ENCODE results near the gene MRPS21. TPM values are rescaled to one million over a fixed set of nuclear protein-coding genes. Genes with fewer than 3 reads are reported as not detected.

Gene MRPS21
- total RNA-seq = 10 to 100 TPM; 69.6 to 72.9 TPM

GRCh38 chr1:150293433-150294253, at the start of gene MRPS21:
Gene MRPS21 (plus strand): TSS chr1:150293861. CDS start chr1:150294367, 506 bp downstream.
- Mint-ChIP-seq H3K27ac (peak within 1 kb of the TSS; percentile 90), H3K27me3 (no peaks in the 10 kb centered on the region), H3K4me3 (peak within 1 kb of the TSS; percentile 96), H3K9me3 (no peaks in the 10 kb centered on the region), H3K4me1 (peaks cover 35% of the 10 kb centered on the region), H3K36me3 (ENCODE audit: low read depth) (peaks cover 24% of the 10 kb centered on the region)
- DNase-seq = peak; percentile 92
- CTCF ChIA-PET = no interaction called here
- POLR2A ChIA-PET = no interaction called here

GRCh38 chr1:150249936-150250335, 43.7 kb upstream of the MRPS21 start:
- no peaks in the 10 kb centered on the region for H3K9me3 Mint-ChIP-seq
- CTCF ChIA-PET = interaction anchor here (1.9 kb wide), 1 partner anchor 11 kb away, joined by 6 read pairs; no protein-coding TSS in a partner anchor
- DNase-seq = no peak
- peaks cover 18% of the 10 kb centered on the region for H3K27me3 Mint-ChIP-seq
- H3K27ac Mint-ChIP-seq = no peak overlapping the region
- H3K36me3 Mint-ChIP-seq (ENCODE audit: low read depth) = no peaks in the 10 kb centered on the region
- no peaks in the 10 kb centered on the region for H3K4me1 Mint-ChIP-seq
- POLR2A ChIA-PET = no interaction called here
- no peak overlapping the region for H3K4me3 Mint-ChIP-seq

GRCh38 chr1:150256198-150256553, 37.5 kb upstream of the MRPS21 start:
- peaks cover 13% of the 10 kb centered on the region for H3K4me1 Mint-ChIP-seq
- no peak for DNase-seq
- H3K4me3 Mint-ChIP-seq = peak overlapping the region; percentile 44
- POLR2A ChIA-PET = no interaction called here
- H3K27me3 Mint-ChIP-seq = peaks cover 51% of the 10 kb centered on the region
- CTCF ChIA-PET = interaction anchor here (0.5 to 4.7 kb wide), 27 partner anchors 10 to 899 kb away, joined by 3 to 18 read pairs (median 4); partner anchors contain the start of genes APH1A and C1orf54
- no peaks in the 10 kb centered on the region for H3K9me3 Mint-ChIP-seq
- no peaks in the 10 kb centered on the region for H3K36me3 Mint-ChIP-seq (ENCODE audit: low read depth)
- H3K27ac Mint-ChIP-seq = no peak overlapping the region

- no peak overlapping the region for H3K4me3 Mint-ChIP-seq
- DNase-seq = no peak
- CTCF ChIA-PET = interaction anchor here (0.5 to 4.7 kb wide), 26 partner anchors 9 to 899 kb away, joined by 3 to 18 read pairs (median 4); partner anchors contain the start of genes APH1A and C1orf54
- POLR2A ChIA-PET = no interaction called here
- H3K9me3 Mint-ChIP-seq = no peaks in the 10 kb centered on the region
- H3K27ac Mint-ChIP-seq = no peak overlapping the region
- no peaks in the 10 kb centered on the region for H3K36me3 Mint-ChIP-seq (ENCODE audit: low read depth)
- peaks cover 50% of the 10 kb centered on the region for H3K27me3 Mint-ChIP-seq
- H3K4me1 Mint-ChIP-seq = peaks cover 13% of the 10 kb centered on the region
These were observed 36.9 kb upstream of the MRPS21 start for GRCh38 chr1:150256554-150257341.

GRCh38 chr1:150257624-150258585, 35.8 kb upstream of the MRPS21 start, which contains the start of gene CA14:
Gene CA14 (plus strand): TSS chr1:150257774. CDS start chr1:150258129, 355 bp downstream.
- Mint-ChIP-seq H3K4me3 (no peak within 1 kb of the TSS), H3K27ac (no peak within 1 kb of the TSS), H3K4me1 (peaks cover 13% of the 10 kb centered on the region), H3K27me3 (peaks cover 48% of the 10 kb centered on the region), H3K9me3 (no peaks in the 10 kb centered on the region), H3K36me3 (ENCODE audit: low read depth) (no peaks in the 10 kb centered on the region)
- DNase-seq = no peak
- ChIA-PET CTCF (interaction anchor here (0.6 to 4.7 kb wide), 6 partner anchors 12 to 302 kb away, joined by 3 to 18 read pairs (median 6); partner anchors contain the start of gene C1orf54), POLR2A (no interaction called here)

GRCh38 chr1:150259217-150259616, 34.4 kb upstream of the MRPS21 start:
- Mint-ChIP-seq H3K36me3 (ENCODE audit: low read depth) (no peaks in the 10 kb centered on the region), H3K27ac (no peak overlapping the region), H3K4me3 (no peak overlapping the region), H3K4me1 (peaks cover 13% of the 10 kb centered on the region), H3K9me3 (no peaks in the 10 kb centered on the region), H3K27me3 (peaks cover 42% of the 10 kb centered on the region)
- ChIA-PET POLR2A (no interaction called here), CTCF (interaction anchor here (2.2 kb wide), 1 partner anchor 301 kb away, joined by 8 read pairs; no protein-coding TSS in a partner anchor)
- no peak for DNase-seq

GRCh38 chr1:150259758-150260669, 33.6 kb upstream of the MRPS21 start:
- ChIA-PET POLR2A (no interaction called here), CTCF (interaction anchor here (1.0 to 1.7 kb wide), 5 partner anchors 10 to 39 kb away, joined by 3 to 6 read pairs (median 3); partner anchors contain the start of gene C1orf54)
- Mint-ChIP-seq H3K27ac (no peak overlapping the region), H3K27me3 (peaks cover 42% of the 10 kb centered on the region), H3K36me3 (ENCODE audit: low read depth) (peaks cover 6% of the 10 kb centered on the region), H3K4me3 (no peak overlapping the region), H3K4me1 (peaks cover 13% of the 10 kb centered on the region), H3K9me3 (no peaks in the 10 kb centered on the region)
- no peak for DNase-seq

- POLR2A ChIA-PET = no interaction called here
- CTCF ChIA-PET = interaction anchor here (1.7 kb wide), 1 partner anchor 11 kb away, joined by 6 read pairs; no protein-coding TSS in a partner anchor
- no peak overlapping the region for H3K27ac Mint-ChIP-seq
These were observed 32.3 kb upstream of the MRPS21 start for GRCh38 chr1:150261367-150261766.

GRCh38 chr1:150262388-150263320, 31.0 kb upstream of the MRPS21 start:
- peaks cover 31% of the 10 kb centered on the region for H3K36me3 Mint-ChIP-seq (ENCODE audit: low read depth)
- POLR2A ChIA-PET = no interaction called here

More at GRCh38 chr1:150261367-150261766, 32.3 kb upstream of the MRPS21 start:
- H3K9me3 Mint-ChIP-seq = no peaks in the 10 kb centered on the region
- peaks cover 38% of the 10 kb centered on the region for H3K27me3 Mint-ChIP-seq
- peaks cover 19% of the 10 kb centered on the region for H3K36me3 Mint-ChIP-seq (ENCODE audit: low read depth)
- no peak for DNase-seq
- H3K4me3 Mint-ChIP-seq = no peak overlapping the region
- H3K4me1 Mint-ChIP-seq = peaks cover 10% of the 10 kb centered on the region

GRCh38 chr1:150263549-150263948, 30.1 kb upstream of the MRPS21 start:
- ChIA-PET POLR2A (no interaction called here), CTCF (interaction anchor here (1.6 kb wide), 1 partner anchor 9 kb away, joined by 8 read pairs; the partner anchor contains the start of gene C1orf54)
- no peak overlapping the region for H3K4me3 Mint-ChIP-seq
- peaks cover 38% of the 10 kb centered on the region for H3K36me3 Mint-ChIP-seq (ENCODE audit: low read depth)
- H3K27ac Mint-ChIP-seq = no peak overlapping the region
- H3K9me3 Mint-ChIP-seq = no peaks in the 10 kb centered on the region
- H3K27me3 Mint-ChIP-seq = peaks cover 18% of the 10 kb centered on the region
- H3K4me1 Mint-ChIP-seq = peaks cover 26% of the 10 kb centered on the region
- DNase-seq = no peak

More at GRCh38 chr1:150262388-150263320, 31.0 kb upstream of the MRPS21 start:
- Mint-ChIP-seq H3K4me3 (no peak overlapping the region), H3K4me1 (peaks cover 20% of the 10 kb centered on the region), H3K27me3 (peaks cover 27% of the 10 kb centered on the region), H3K27ac (no peak overlapping the region), H3K9me3 (no peaks in the 10 kb centered on the region)
- CTCF ChIA-PET = interaction anchor here (0.9 to 1.6 kb wide), 2 partner anchors 10 to 17 kb away, joined by 3 to 8 read pairs; partner anchors contain the start of gene C1orf54
- DNase-seq = no peak

Data from activated CD4-positive, alpha-beta T cell treated with anti-CD3 and anti-CD28 coated beads, Interleukin-2, amount 10 ng/mL, durations not matched to agents 7 days and 5 days (primary cell).